Aorta (tissue), 5 donors: ENCODE data around the gene REEP2. TPM values are rescaled to one million over a fixed set of nuclear protein-coding genes. Genes with fewer than 3 reads are reported as not detected.
A peak's percentile ranks its signal among the peaks of the same experiment; 100 is the strongest.

Source experiments
- ATAC-seq: fragments of 200-7000 bp; cut with Tn5 transposase; one replicate; pipeline ENCODE4 v1.9.1; 2022; ENCODE audit warnings: moderate library complexity; ENCODE audit not compliant: low FRiP score
- DNase-seq, 2 donors: peaks; one replicate each; pipeline ENCODE4 v3.0.0-alpha.2; 2020
- H3K27ac ChIP-seq, 2 donors: one replicate each; pipeline ENCODE4 v1.5.1; 2013; ENCODE audit warnings: low read length in 2 of 2, mild to moderate bottlenecking in 2 of 2, moderate library complexity in 2 of 2, control low read depth in 1 of 2, inconsistent platforms in 1 of 2, low read depth in 1 of 2
- H3K27me3 ChIP-seq, 2 donors: one replicate each; pipeline ENCODE4 v1.6.1; 2013; ENCODE audit warnings: control low read depth in 1 of 2, low read length in 1 of 2, mild to moderate bottlenecking in 1 of 2, moderate library complexity in 1 of 2; ENCODE audit not compliant: insufficient read depth in 2 of 2, control insufficient read depth in 1 of 2
- H3K36me3 ChIP-seq, 2 donors: one replicate each; pipeline ENCODE4 v1.6.1; 2013; ENCODE audit warnings: control low read depth in 1 of 2, low read length in 1 of 2, mild to moderate bottlenecking in 1 of 2; ENCODE audit not compliant: insufficient read depth in 2 of 2, control insufficient read depth in 1 of 2
- H3K4me1 ChIP-seq, 2 donors: one replicate each; pipeline ENCODE4 v1.6.1; 2013; ENCODE audit warnings: low read length in 2 of 2, control low read depth in 1 of 2, mild to moderate bottlenecking in 1 of 2, moderate library complexity in 1 of 2; ENCODE audit not compliant: insufficient read depth in 2 of 2, control insufficient read depth in 1 of 2
- H3K4me3 ChIP-seq, 2 donors: one replicate each; pipeline ENCODE4 v1.5.1; 2013; ENCODE audit warnings: low read length in 2 of 2, control low read depth in 1 of 2, mild to moderate bottlenecking in 1 of 2
- H3K9me3 ChIP-seq: one replicate; pipeline ENCODE4 v1.6.1; 2013; ENCODE audit warnings: mild to moderate bottlenecking, low read length; ENCODE audit not compliant: control insufficient read depth
- WGBS, 2 donors: extraction: QIAGEN DNeasy Blood & Tissue Kit; methylation state at CpG; one replicate each; pipeline ENCODE4 v1.1.7; 2013; 5-methylcytosine and 5-hydroxymethylcytosine counted together
- intact Hi-C, 2 donors: fragments of 100-400 bp; cut with DNase I; formaldehyde crosslinking; loops; one replicate each; pipeline versions ENCODE4 v1.14.2 to v1.15.0; 2022
- polyA plus RNA-seq, 2 donors: library from polyadenylated mRNA; stranded (reverse); fragments of 200-250 nt; gene quantifications; one replicate each; pipeline ENCODE4 v1.2.3, GENCODE V29; 2013
- total RNA-seq, 2 donors: library from RNA; stranded (reverse); fragmentation: NEBNext Ultra II Directional; extraction: Animal tissue kit (Norgen Biotek cat#: 25700); gene quantifications; one replicate each; pipeline ENCODE4 v1.2.1, GENCODE V29; 2021
- donor health status: healthy with polysubstance abuse.
- donor health status: Bipolar disorder and iron deficiency.
- donor health status: DM: no; HTN: no; CAD: no.
- donor health status: DM: no; HTN: no; CAD: no.
- donor health status: DM: yes; HTN: yes; CAD: no.

REEP2 gene
- total and polyA plus RNA-seq, 4 donors, result 6.4 to 21.9 (median 12.9) TPM

- Histone ChIP-seq H3K27me3 (peaks cover 0 to 2% of the 10 kb centered on the region in 2 donors), H3K4me3 (peak overlapping the region; percentile 27 to 29), H3K4me1 (no peaks in the 10 kb centered on the region), H3K27ac (peak overlapping the region; percentile 37 to 82), H3K9me3 (no peaks in the 10 kb centered on the region), H3K36me3 (no peaks in the 10 kb centered on the region)
- 11 to 14% methylated on average over 21 of the region's 21 CpGs for WGBS, 2 donors
- ATAC-seq (peak; percentile 20), DNase-seq (no peak)
- intact Hi-C loops, result loop anchor here (1.0 to 10.0 kb wide), 4 partner anchors 29 to 291 kb away; partner anchors contain the start of genes CTNNA1 (in 1 of the 2) and ETF1 (in 1 of the 2)
Measured at GRCh38 chr5:138463419-138464007, 24.7 kb downstream of the REEP2 start.

GRCh38 chr5:138464008-138464387 is 25.1 kb downstream of the REEP2 start:
- Histone ChIP-seq H3K4me3 (peak overlapping the region; percentile 36 to 60), H3K9me3 (no peaks in the 10 kb centered on the region), H3K27ac (peak overlapping the region; percentile 37 to 93), H3K36me3 (no peaks in the 10 kb centered on the region), H3K4me1 (no peaks in the 10 kb centered on the region), H3K27me3 (peaks cover 0 to 2% of the 10 kb centered on the region in 2 donors)
- WGBS, 2 donors, result 0% methylated on average over 28 to 34 of the region's 34 CpGs
- intact Hi-C loops, result loop anchor here (1.0 to 10.0 kb wide), 4 partner anchors 29 to 291 kb away; partner anchors contain the start of genes CTNNA1 (in 1 of the 2) and ETF1 (in 1 of the 2)
- peak; percentile 98 to 99 for DNase-seq
- peak; percentile 90 for ATAC-seq

GRCh38 chr5:138464388-138465260 is 25.8 kb downstream of the REEP2 start:
- peaks cover 0 to 2% of the 10 kb centered on the region in 2 donors for H3K27me3 ChIP-seq
- peak; percentile 97 to 98 for DNase-seq
- H3K9me3 ChIP-seq, result no peaks in the 10 kb centered on the region
- peak; percentile 91 for ATAC-seq
- peak overlapping the region; percentile 39 to 60 for H3K4me3 ChIP-seq
- H3K27ac ChIP-seq, result peak overlapping the region; percentile 7 to 93
- no peaks in the 10 kb centered on the region for H3K4me1 ChIP-seq
- intact Hi-C loops, result loop anchor here (1.0 to 10.0 kb wide), 4 partner anchors 28 to 290 kb away; partner anchors contain the start of genes CTNNA1 (in 1 of the 2) and ETF1 (in 1 of the 2)
- WGBS, 2 donors, result 0% methylated on average over 51 to 64 of the region's 64 CpGs
- no peaks in the 10 kb centered on the region for H3K36me3 ChIP-seq

GRCh38 chr5:138465261-138466124 is 26.6 kb downstream of the REEP2 start, which contains the start of gene EGR1:
EGR1 (plus strand) TSS chr5:138465479; CDS start chr5:138465762, 283 bp downstream.
- no peaks in the 10 kb centered on the region for H3K9me3 ChIP-seq
- WGBS, 2 donors, result 1% methylated on average over 66 to 85 of the region's 85 CpGs
- no peaks in the 10 kb centered on the region for H3K36me3 ChIP-seq
- ATAC-seq, result peak; percentile 77
- peaks cover 0 to 2% of the 10 kb centered on the region in 2 donors for H3K27me3 ChIP-seq
- intact Hi-C loops, result loop anchor here (2.0 to 10.0 kb wide), 2 partner anchors 27 to 289 kb away; partner anchors contain the start of gene CTNNA1 (in 1 of the 2)
- no peaks in the 10 kb centered on the region for H3K4me1 ChIP-seq
- peak within 1 kb of the TSS; percentile 7 to 93 for H3K27ac ChIP-seq
- H3K4me3 ChIP-seq, result peak within 1 kb of the TSS; percentile 60
- peak; percentile 97 for DNase-seq

GRCh38 chr5:138466125-138466899 is 27.5 kb downstream of the REEP2 start:
- intact Hi-C loops, result loop anchor here in 1 of 2 donors (10.0 kb wide), 1 partner anchor 288 kb away; the partner anchor contains the start of gene CTNNA1
- ATAC-seq, result no peak
- peaks cover 0 to 2% of the 10 kb centered on the region in 2 donors for H3K27me3 ChIP-seq
- no peaks in the 10 kb centered on the region for H3K36me3 ChIP-seq
- H3K9me3 ChIP-seq, result no peaks in the 10 kb centered on the region
- H3K27ac ChIP-seq, result peak overlapping the region in 1 of 2 donors; percentile 7
- whole genome bisulfite sequencing, 2 donors, result 5% methylated on average over 39 of the region's 39 CpGs
- H3K4me3 ChIP-seq, result peak overlapping the region; percentile 42 to 60
- peak in 1 of 2 donors; percentile 85 for DNase-seq
- H3K4me1 ChIP-seq, result no peaks in the 10 kb centered on the region

- H3K27ac ChIP-seq, result no peak overlapping the region
- H3K4me3 ChIP-seq, result peak overlapping the region in 1 of 2 donors; percentile 60
- 84 to 87% methylated on average over 45 of the region's 45 CpGs for WGBS, 2 donors
- intact Hi-C loops, result loop anchor here in 1 of 2 donors (10.0 kb wide), 1 partner anchor 288 kb away; the partner anchor contains the start of gene CTNNA1
- no peaks in the 10 kb centered on the region for H3K4me1 ChIP-seq
- no peaks in the 10 kb centered on the region for H3K36me3 ChIP-seq
- DNase-seq (peak in 1 of 2 donors; percentile 86), ATAC-seq (no peak)
- H3K27me3 ChIP-seq, result peaks cover 0 to 2% of the 10 kb centered on the region in 2 donors
- no peaks in the 10 kb centered on the region for H3K9me3 ChIP-seq
Measured at GRCh38 chr5:138466900-138467710, 28.2 kb downstream of the REEP2 start.

- no peak for ATAC-seq
- no peak overlapping the region for H3K27ac ChIP-seq
Measured at GRCh38 chr5:138467711-138468132, 28.9 kb downstream of the REEP2 start.

More at GRCh38 chr5:138467711-138468132, 28.9 kb downstream of the REEP2 start:
- Histone ChIP-seq H3K4me1 (no peaks in the 10 kb centered on the region), H3K36me3 (no peaks in the 10 kb centered on the region), H3K9me3 (no peaks in the 10 kb centered on the region), H3K27me3 (peaks cover 0 to 2% of the 10 kb centered on the region in 2 donors), H3K4me3 (peak overlapping the region in 1 of 2 donors; percentile 18)
- DNase-seq, result no peak
- intact Hi-C loops, result loop anchor here in 1 of 2 donors (10.0 kb wide), 1 partner anchor 287 kb away; the partner anchor contains the start of gene CTNNA1
- 81 to 84% methylated on average over 11 to 14 of the region's 14 CpGs for WGBS, 2 donors
